Peyer's patch (tissue), 4 donors: Measurements from ENCODE around the gene OR5F1. TPM values are rescaled to one million over a fixed set of nuclear protein-coding genes. Genes with fewer than 3 reads are reported as not detected.

ENCODE experiments used
- DNase-seq, 3 donors: peaks; one replicate each; pipeline ENCODE4 v3.0.0-alpha.2; 2017 to 2019
- H3K27ac ChIP-seq, 4 donors: fragments of 200-600 bp; sonication (generic); one replicate each; pipeline ENCODE4 v1.5.1; 2016 to 2019
- H3K27me3 ChIP-seq, 2 donors: fragments of 200-600 bp; sonication (generic); one replicate each; pipeline ENCODE4 v1.5.1; 2019
- H3K36me3 ChIP-seq, 3 donors: fragments of 200-600 bp; sonication (generic); one replicate each; pipeline ENCODE4 v1.5.1; 2016 to 2019
- H3K4me1 ChIP-seq, 4 donors: fragments of 200-600 bp; sonication (generic); one replicate each; pipeline ENCODE4 v1.5.1; 2016 to 2019
- H3K4me3 ChIP-seq, 4 donors: fragments of 200-600 bp; sonication (generic); 1 replicate in 3 of 4; 2 replicates in 1 of 4; pipeline ENCODE4 v1.5.1; 2016 to 2019; ENCODE audit warnings: mild to moderate bottlenecking in 1 of 4
- H3K9me3 ChIP-seq, 4 donors: fragments of 200-600 bp; sonication (generic); one replicate each; pipeline ENCODE4 v1.5.1; 2016 to 2019; ENCODE audit warnings: mild to moderate bottlenecking in 1 of 4
- POLR2A ChIP-seq, 2 donors: fragments of 450-650 bp; IDR thresholded peaks; one replicate each; pipeline ENCODE4 v1.5.1; 2017; ENCODE audit warnings: antibody characterized with exemption in 2 of 2, mild to moderate bottlenecking in 2 of 2, moderate library complexity in 2 of 2
- total RNA-seq, 4 donors: library from RNA; depleted of rRNA; stranded (reverse); fragments of >200 nt; gene quantifications; one replicate each; pipeline ENCODE4 v1.1.0, GENCODE V29; 2016
- TF ChIP-seq, protein P1 (sequence below), 6 experiments: fragments of 450-650 bp in 4 of 6; fragments of 200-600 bp in 2 of 6; sonication (generic) in 1 of 6; IDR thresholded peaks; one replicate each; pipeline ENCODE4 v1.5.1; 2017 to 2019; ENCODE audit warnings: antibody characterized with exemption in 6 of 6, mild to moderate bottlenecking in 3 of 6, moderate library complexity in 1 of 6

The OR5F1 gene
- not detected for total RNA-seq

DNA sequence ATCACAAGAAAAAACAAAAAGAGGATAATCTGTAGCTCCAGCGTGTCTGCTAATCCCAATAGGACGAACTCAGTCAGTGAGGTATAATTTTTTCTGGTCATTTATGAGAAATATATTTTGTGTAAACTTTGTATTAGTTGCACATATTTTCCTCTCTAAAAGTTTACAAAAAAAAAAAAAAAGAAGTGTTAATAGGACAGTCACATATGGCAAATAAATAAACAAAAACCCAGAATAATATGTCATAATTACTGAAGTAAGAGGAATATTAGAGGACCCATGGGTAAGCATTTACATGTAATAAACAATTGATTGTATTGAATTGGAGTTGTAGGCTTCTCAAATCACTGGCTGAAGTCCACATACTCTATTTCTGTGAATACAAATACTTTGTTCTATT lies at the start of gene OR5F1:
Gene OR5F1, minus strand, starts transcription at position 101 of the 400 bp plus-strand sequence. Its CDS starts 0 bp downstream, at position 101.
- no peak for TF ChIP-seq POLR2A (IDR thresholded peaks at IDR 0.05)
- TF ChIP-seq, protein P1, sequence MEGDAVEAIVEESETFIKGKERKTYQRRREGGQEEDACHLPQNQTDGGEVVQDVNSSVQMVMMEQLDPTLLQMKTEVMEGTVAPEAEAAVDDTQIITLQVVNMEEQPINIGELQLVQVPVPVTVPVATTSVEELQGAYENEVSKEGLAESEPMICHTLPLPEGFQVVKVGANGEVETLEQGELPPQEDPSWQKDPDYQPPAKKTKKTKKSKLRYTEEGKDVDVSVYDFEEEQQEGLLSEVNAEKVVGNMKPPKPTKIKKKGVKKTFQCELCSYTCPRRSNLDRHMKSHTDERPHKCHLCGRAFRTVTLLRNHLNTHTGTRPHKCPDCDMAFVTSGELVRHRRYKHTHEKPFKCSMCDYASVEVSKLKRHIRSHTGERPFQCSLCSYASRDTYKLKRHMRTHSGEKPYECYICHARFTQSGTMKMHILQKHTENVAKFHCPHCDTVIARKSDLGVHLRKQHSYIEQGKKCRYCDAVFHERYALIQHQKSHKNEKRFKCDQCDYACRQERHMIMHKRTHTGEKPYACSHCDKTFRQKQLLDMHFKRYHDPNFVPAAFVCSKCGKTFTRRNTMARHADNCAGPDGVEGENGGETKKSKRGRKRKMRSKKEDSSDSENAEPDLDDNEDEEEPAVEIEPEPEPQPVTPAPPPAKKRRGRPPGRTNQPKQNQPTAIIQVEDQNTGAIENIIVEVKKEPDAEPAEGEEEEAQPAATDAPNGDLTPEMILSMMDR (IDR thresholded peaks at IDR 0.05): no peak
- Histone ChIP-seq H3K27ac (no peak within 1 kb of the TSS), H3K4me3 (no peak within 1 kb of the TSS), H3K36me3 (no peaks in the 10 kb centered on the region), H3K9me3 (no peaks in the 10 kb centered on the region), H3K27me3 (no peaks in the 10 kb centered on the region), H3K4me1 (no peaks in the 10 kb centered on the region)
- DNase-seq: no peak

DNA sequence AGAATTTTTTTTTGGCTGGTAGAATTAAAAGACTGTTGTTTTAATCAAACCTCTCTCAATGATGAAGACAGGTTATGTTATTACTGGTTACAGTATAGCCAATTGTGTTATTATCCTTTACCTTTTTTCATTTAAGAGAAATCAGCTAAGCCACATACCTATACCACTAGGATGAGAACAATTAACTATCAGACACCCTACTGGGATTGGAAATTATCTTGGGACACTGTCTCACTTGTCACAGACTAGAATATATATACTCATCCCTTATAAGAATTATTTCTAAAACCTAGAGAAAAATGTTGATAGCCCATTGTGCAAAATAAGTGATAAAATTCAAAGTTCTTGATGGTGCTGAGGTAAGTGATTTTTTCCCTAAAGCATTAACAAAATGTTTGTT lies 32.9 kb upstream of the OR5F1 start, which contains the start of gene OR5AS1:
Gene OR5AS1, plus strand, starts transcription at position 301 of the 400 bp plus-strand sequence. CDS start 2,765 bp downstream, outside the sequence.
- TF ChIP-seq POLR2A (IDR thresholded peaks at IDR 0.05): no peak
- TF ChIP-seq, protein P1 (IDR thresholded peaks at IDR 0.05): no peak
- H3K9me3 ChIP-seq: peaks cover 0 to 3% (median 0%) of the 10 kb centered on the region in 4 donors
- H3K4me1 ChIP-seq: no peaks in the 10 kb centered on the region
- no peak within 1 kb of the TSS for H3K27ac ChIP-seq
- DNase-seq: no peak
- no peaks in the 10 kb centered on the region for H3K36me3 ChIP-seq
- no peaks in the 10 kb centered on the region for H3K27me3 ChIP-seq
- no peak within 1 kb of the TSS for H3K4me3 ChIP-seq

DNA sequence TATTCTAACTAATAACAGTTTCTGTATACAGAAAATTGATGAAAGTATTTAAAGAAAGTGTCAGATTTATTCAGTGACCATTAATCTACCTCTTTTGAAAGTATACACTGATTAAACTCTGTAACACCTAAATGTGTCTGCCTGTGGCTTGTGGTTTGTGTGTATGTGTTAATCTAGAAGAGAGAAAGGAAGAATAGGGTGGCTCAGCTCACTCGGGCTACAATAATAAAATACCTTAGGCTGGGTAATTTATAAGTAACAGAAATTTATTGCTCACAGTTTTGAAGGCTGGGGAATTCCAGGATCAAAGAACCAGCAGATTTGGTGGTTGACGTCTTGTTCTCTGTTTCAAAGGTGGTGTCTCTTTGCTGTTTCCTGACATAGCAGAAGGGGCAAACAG lies 19.4 kb upstream of the OR5F1 start:
- H3K36me3 ChIP-seq: no peaks in the 10 kb centered on the region
- TF ChIP-seq, protein P1 (IDR thresholded peaks at IDR 0.05): no peak
- no peak for TF ChIP-seq POLR2A (IDR thresholded peaks at IDR 0.05)
- DNase-seq: no peak
- peaks cover 0 to 4% (median 0%) of the 10 kb centered on the region in 4 donors for H3K9me3 ChIP-seq
- no peak overlapping the region for H3K27ac ChIP-seq
- no peak overlapping the region for H3K4me3 ChIP-seq
- no peaks in the 10 kb centered on the region for H3K4me1 ChIP-seq
- H3K27me3 ChIP-seq: no peaks in the 10 kb centered on the region

DNA sequence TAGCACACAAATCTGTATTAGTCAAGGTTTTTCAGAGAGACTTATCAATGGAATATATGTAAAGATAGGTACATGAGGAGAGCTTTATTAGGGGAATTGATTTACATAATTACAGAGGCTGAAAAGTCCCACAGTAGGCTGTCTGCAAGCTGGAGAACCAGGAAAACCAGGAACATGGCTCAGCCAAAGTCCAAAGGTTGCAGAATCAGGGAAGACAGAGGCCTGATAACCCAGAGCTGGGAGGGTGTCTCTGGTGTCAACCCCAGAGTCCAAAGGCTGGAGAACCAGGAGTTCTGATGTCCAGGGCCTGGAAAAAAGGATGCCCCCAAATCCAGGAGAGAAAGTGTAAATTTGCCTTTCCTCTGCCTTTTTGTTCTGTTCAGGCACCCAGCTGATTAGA lies 16.3 kb upstream of the OR5F1 start:
- Histone ChIP-seq H3K27me3 (no peaks in the 10 kb centered on the region), H3K36me3 (no peaks in the 10 kb centered on the region), H3K9me3 (peaks cover 0 to 4% (median 0%) of the 10 kb centered on the region in 4 donors), H3K4me1 (no peaks in the 10 kb centered on the region), H3K4me3 (no peak overlapping the region), H3K27ac (no peak overlapping the region)
- no peak for DNase-seq
- TF ChIP-seq, protein P1 (IDR thresholded peaks at IDR 0.05): no peak
- TF ChIP-seq POLR2A (IDR thresholded peaks at IDR 0.05): no peak

DNA sequence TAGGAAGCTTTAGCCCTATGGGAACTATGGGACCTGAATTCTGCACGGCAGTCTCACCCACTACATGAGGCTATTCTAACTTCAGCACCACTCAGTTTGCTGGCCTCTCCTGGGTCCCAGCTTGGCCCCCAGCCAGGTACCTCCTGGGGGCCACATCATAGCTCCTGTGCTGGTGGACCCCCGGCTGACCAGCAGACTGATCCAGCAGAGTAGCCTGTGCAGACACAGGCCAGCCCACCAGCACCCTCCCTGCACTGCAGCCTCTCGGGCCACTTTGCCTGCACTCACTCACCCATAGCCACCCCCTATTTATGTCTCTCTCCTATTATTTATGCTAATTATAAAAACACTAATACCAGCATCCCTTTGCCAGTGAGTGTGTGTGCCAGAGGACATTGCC lies 23.5 kb downstream of the OR5F1 start:
- DNase-seq: no peak
- no peaks in the 10 kb centered on the region for H3K9me3 ChIP-seq

More for the DNA sequence above, 23.5 kb downstream of the OR5F1 start:
- no peak overlapping the region for H3K4me3 ChIP-seq
- H3K36me3 ChIP-seq: no peaks in the 10 kb centered on the region
- no peaks in the 10 kb centered on the region for H3K4me1 ChIP-seq
- no peak overlapping the region for H3K27ac ChIP-seq
- TF ChIP-seq POLR2A (IDR thresholded peaks at IDR 0.05): no peak
- TF ChIP-seq, protein P1 (IDR thresholded peaks at IDR 0.05): no peak
- no peaks in the 10 kb centered on the region for H3K27me3 ChIP-seq
